Activated gamma-delta T cell treated with Interleukin-2 at 50 U/mL for 16 hours (primary cell): ENCODE measurements around the gene GPR61.
A peak's percentile ranks its signal among the peaks of the same experiment; 100 is the strongest.

Source experiments
- DNase-seq: peaks from one replicate; pipeline ENCODE4 v3.0.0-alpha.2; 2020

GPR61 gene

DNA sequence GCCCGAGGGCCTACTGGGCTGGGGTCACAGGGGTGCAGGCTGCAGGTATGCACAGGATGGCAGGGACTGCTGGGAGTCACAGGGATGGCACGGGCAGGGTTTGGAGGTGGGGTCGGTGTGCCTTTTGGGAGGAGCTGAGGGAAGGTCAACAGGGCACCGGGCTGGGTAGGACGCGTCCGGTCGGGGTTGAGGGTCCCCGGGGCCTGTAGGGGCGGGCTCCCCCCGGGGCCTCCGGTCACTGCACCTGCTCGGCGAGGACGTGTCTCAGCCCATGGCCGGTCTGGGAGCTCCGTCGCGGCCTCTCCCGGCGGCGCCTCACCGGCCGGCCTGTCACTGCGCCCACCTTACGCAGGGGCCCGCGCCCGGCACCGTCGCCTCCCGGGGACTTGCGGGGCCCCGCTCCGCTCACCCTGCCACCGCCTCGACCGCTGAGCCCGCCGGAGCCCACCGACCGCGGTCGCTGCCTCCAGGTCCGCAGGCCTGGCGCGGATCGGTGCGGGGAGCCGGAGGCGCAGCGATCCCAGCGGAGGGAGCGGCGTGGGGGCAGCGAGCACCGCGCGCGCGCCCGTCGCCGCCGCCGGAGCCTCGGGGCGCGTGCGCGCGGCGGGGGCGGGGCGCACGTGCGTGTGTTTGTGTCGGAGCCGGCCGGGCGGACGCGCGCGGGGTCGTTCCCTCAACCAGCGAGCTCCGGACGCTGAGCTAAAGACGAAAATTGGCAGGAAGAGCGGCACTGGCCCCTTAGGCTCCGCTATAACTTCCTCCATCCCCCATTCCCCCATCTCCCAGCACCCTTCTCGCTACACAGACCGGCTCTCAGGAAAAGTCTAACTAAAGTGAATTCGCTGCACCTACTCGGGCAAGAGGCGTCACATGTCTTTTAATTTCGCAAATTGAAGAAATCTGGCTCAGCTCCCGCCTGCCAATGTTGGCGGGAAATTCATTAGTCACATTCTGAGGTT is 30.2 kb upstream of the GPR61 start, which contains the start of gene AMIGO1:
AMIGO1 (minus strand) TSS at position 552 of the 959 bp plus-strand sequence. CDS start 815 bp downstream, outside the sequence.
- DNase-seq, result peak; percentile 63

DNA sequence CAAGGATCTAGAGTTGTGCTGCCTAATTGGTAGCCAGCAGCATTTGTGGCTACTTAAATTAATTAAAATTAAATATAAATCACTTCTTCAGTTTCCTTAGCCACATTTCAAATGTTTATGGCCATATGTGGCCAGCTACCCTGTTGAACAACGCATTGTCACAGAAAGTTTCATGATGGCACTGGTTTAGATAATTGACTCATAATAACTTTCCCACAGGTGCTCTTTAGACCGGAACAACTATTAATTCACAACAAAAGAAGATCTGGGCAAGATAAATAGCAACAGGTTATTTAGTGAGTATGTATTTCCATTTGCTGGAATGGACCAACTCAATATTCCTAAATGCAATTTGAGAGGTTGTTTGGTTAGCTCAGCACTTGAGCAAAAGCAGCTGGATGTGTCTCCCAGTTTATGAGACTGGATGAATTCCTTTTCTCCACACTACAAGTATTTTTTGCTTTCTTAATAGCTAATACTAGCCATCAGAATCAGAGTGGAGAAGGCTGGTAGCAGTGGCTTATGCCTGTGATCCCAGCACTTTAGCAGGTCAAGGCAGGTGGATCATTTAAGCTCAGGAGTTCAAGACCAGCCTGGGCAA is 26.5 kb upstream of the GPR61 start:
- no peak for DNase-seq

GRCh38 chr1:109514846-109515245 is 24.8 kb upstream of the GPR61 start:
- no peak for DNase-seq

DNA sequence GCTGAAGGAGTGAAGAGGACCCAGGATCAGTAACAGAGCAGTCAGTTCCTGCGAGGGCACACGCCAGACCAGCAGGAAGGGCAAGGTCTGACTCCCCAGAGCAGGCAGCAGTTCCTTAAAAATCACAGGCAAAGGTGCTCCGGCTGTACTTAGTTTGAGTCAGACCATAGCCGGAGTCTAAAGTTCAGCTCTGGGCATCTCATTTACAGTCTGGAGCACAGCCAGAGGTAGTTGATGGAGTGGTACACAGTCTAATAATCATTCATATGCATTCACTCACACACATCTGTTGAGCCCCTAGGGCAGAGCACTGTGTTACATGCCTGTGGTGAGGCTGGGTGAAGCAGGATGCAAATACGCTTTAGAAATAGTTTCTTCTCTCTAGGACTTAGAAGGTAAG is 22.8 kb upstream of the GPR61 start:
- DNase-seq, result no peak

- DNase-seq, result no peak
Measured at GRCh38 chr1:109517337-109517736, 22.3 kb upstream of the GPR61 start.

DNA sequence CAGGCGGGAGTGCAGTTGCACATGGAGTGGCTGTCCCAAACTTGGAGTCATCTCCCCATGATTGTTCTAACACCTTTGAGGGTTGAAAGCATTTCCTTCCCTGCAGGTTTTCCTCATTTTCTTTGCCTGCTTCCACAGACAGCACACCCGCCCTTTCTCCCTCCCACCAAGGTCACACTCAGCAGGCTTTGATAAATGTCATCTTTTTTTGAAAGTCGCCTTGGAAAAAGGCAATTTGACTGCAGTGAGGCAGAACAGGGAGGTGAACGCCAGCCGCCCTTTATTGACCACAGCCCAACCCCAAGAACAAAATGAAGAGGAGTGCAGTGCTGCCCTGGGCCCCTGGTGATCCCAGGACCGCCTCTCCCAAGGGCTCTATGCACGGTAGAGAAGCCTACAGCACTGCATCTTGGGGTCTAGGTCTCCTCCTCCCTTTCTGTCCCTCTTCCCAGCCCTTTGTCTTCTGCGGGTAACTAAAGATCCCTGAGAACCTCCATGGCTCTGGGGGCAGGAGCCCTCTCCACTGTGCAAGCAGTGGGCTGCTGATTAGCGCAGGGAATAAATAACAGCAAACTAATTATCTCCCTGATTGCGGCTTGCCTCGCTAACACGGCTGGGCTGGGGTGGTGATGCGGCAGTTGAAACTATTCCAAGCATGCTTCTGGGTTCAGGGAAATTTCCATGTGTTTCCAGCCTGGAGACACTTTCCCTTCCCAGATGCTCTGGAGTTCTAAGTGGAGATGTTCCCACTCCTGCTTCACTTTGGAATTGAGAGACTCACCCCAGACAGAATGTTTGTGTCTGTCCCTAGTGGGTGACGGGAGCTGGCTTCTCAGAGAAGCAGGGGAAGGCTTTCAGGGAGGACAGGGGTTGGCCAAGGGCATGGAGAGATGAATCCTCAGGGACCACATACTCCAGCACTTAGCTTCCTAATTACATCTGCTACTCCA is 18.4 kb upstream of the GPR61 start:
- DNase-seq, result no peak

GRCh38 chr1:109522026-109522425 is 17.6 kb upstream of the GPR61 start:
- no peak for DNase-seq

- no peak for DNase-seq
Measured at GRCh38 chr1:109523706-109524105, 16.0 kb upstream of the GPR61 start.

DNA sequence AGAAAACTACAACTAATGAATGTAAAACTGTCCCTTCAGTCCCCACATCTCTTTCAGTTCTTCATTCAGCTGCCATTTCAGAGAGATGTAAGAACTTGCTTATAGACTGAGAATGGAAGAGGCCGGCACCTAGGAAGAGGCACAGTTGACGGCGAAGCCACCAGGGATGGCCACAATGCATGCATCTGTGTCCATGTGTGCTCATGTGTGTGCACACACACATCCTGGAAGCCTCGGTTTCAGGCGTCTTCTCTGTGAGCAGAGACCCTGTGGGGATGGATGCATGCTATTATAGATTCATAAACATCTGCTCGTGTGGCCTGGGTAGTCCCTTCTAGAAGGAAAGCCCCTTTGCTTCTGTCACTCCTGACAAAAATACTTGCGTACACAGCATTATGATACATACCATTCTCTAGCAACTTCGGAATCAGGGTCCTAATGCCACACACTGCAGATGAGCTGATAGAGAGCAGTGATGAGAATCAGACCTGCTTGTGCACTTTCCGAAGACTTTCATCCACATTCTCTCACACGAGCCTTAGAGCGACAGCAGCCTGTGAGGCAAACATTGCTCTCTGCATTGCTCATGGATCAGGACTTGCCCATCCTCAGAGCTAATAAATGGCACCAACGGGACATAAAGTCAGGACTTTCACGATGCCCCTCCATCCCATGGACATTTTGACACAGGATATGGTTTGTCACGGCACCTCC is 12.4 kb upstream of the GPR61 start:
- DNase-seq, result no peak

DNA sequence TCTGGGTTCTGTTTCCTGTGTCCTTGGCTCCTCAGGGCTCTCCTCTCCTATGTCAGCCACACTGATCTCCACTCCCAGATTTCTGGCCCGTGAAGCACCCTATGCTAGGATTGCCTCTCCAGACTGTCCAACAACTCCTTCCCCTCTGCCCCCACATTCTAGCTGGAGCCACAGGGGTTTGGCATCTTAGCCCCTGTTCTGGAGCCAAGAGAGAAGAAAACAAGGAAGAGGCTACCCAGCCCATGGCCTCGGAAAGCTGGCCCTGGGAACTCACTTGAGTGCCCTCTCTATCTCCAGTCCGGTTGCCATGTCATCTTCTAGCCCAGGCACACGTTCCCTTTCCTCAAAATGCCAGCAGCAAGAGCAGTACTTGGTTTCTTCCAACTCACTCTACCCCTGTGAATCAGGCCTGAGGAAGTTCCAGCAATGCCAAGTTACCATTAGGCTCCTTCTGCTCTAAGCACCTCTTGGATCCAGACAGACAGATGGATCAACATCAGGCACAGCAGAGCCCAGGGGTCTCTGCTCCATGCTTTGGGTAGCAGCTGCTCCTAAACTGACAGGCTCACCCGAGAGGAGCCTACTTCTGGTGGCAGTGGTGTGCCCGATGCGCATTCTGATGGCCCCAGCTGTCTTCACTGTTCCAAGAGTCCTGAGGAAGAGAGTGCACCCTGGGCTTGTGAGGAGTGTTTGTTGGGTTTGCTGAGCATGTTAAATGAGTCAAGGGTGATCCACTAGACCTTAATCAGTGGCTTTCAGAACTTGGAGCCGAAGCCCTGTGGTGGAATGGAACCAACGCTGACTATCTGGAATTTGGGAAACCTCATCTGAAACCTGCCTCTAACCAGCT is 11.6 kb upstream of the GPR61 start:
- DNase-seq, result no peak

- no peak for DNase-seq
Measured at GRCh38 chr1:109528712-109529111, 11.0 kb upstream of the GPR61 start.

DNA sequence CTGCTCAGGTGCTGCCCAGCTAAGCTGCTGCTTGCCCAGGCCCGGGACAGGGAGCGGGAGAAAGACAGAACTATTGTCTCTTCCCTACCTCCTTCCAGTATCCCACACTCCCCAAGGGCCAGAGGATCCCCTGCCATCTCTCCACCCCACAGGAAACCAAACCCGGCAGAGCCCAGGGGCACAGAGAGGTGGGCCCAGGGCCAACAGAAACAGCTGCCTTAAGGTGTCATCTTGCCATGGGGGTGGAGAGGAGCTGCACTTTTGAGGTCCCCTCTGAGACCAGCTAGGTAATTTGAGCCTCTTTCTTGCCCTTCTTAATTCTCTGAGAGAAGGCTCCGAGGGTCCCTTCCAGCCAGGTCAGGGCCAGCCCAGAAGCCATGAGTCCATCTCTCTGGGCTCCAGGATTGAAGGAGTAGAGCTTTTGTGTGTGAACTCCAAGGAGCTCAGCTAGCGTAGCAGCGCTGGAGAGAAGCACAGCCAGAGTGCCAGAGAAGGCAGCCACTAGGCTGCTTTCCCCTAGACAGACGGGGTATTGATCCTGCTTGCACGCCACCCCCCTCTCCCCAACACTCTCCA is 9.7 kb upstream of the GPR61 start:
- DNase-seq, result no peak

- DNase-seq, result no peak
Measured at GRCh38 chr1:109530457-109531087, 9.1 kb upstream of the GPR61 start.

DNA sequence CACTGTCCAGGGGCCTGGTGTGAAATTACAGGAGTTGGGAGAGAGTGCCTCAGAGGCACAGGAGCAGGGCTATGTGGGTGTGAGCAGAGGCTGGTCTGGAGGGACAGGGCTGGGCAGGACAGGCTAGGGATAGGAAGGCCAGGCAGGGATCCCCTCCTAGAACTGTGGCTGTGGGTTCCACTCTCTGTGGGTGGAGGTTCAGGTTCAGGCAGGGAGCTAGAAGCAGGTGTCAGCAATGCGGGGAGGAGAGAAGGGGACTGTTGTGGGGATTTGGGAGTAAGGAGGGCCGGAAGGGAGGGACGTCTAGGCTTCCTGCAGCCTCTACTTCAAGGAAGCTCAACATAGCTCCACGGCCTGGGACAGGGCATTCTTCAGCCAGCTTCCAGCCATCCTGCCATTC is 8.3 kb upstream of the GPR61 start:
- no peak for DNase-seq

DNA sequence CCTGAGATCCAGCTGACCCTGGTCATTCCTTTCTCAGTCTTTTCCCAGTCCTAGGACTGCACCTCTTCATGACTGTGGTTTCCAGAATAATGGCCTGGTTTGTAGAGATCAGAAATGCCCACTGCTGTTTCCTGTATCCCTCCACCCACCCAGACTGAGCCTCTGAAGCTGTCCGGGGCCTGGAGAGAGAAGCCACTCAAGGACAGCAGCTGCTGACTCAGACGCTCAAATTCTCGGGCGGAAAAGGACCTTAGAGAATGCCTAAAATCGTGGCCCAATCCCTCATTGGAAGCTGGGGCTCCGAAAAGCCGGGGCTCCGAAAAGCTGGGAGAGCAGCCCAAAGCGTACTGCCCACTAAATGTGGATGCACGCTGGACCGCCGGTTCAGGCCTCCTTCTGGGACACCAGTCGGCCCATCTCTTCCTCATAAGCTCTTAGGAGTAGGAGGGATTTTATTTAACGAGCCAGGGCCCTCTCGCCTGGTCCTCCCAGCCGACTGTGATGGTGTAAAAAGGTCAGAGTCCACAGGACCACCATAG is 7.8 kb upstream of the GPR61 start:
- no peak for DNase-seq

- DNase-seq, result peak; percentile 92
Measured at GRCh38 chr1:109532365-109533136, 7.1 kb upstream of the GPR61 start.

DNA sequence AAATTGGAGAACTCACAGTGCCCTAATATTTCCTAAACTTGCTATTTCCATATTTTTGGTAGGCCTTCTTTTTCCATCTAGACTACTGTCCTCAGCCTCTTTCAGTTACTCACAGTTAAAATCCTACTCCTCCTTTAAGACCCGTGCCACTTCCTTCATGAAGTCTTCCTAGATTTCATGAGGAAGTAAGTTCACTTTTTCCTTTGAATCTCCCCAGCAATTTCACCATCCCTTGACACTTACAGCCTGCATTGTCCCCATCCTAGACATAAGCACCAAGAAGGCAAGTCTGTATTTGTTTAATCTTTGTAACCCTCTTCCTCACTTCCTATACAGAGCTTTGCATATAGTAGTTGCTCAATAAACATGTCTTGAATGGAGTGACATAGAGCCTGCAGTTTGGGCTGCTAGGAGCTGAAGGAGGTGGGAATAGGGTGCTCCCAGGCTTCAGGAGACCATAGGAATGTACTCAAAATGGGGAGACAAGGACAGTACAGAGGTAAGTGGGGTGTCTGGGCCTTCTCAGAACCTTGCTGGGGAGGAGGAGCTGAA is 5.3 kb upstream of the GPR61 start:
- DNase-seq, result no peak

DNA sequence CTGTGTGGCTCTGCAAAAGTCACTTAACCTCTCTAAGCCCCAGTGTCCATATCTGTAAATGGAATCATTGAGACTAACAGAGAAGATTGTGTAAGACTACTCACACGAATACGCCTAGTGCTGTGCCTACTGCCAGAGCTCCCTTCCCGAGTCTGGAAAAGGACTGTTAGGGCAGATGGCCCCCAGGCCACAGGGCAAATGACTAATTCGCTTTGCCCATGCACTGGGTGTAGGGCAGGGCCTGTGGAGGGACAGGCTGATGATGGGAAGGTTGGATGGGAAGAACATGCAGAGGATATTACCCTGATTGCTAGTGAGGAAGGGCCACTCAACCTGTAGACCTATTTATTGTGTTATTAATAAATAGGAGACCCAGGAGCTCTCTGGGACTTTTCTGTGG is 4.2 kb upstream of the GPR61 start:
- no peak for DNase-seq

DNA sequence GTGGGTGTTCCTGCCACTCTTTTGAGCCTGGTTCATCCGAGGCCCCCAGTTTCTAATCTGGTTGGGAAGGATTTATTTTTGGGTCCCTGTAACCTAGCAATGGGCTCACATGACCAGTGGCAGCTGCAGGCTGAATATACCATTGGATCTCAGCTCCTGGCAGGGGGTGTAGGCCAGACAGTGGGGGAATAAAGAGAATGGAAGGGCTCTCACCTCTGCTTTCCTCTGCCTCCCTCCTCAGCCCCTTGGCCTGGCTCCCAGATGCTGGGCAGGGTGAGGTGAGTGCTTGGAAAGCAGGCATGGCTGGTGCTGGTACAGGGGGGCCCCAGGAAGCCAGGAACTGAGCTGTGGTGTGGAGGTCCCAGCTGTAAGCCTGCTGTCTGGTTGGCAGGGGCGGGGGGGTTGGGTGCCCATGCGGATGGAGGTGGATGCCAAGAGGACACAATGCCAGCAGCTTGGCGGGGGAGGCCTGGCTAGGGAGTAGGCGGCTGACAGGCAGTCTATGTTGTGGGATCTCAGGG is 3.6 kb upstream of the GPR61 start:
- DNase-seq, result no peak
